HG03025 (cell line): ENCODE measurements around the gene PDPR.
"Not testable (repeated sequence)": the region's sequence is repeated elsewhere in the genome, so short reads cannot be mapped to it uniquely, and the experiment has no call there.

ENCODE experiments used
- ATAC-seq: cut with Tn5 transposase; IDR thresholded peaks from one replicate; pipeline ENCODE4 v1.9.1; 2021; ENCODE audit warnings: mild to moderate bottlenecking, moderate library complexity; ENCODE audit not compliant: unreplicated experiment, low FRiP score

PDPR gene

GRCh38 chr16:70113982-70114826, at the start of gene PDPR:
Gene PDPR (plus strand): TSS chr16:70114332. CDS start chr16:70120493, 6,161 bp downstream.
- peak; percentile 87 for ATAC-seq

- peak; percentile 28 for ATAC-seq
Observed at GRCh38 chr16:70064841-70065370, 49.2 kb upstream of the PDPR start.

GRCh38 chr16:70065376-70065745, 48.8 kb upstream of the PDPR start:
- peak; percentile 16 for ATAC-seq

GRCh38 chr16:70065746-70066658, 48.1 kb upstream of the PDPR start:
- ATAC-seq, result peak; percentile 84

- not testable (repeated sequence) for ATAC-seq
Observed at GRCh38 chr16:70066751-70067150, 47.4 kb upstream of the PDPR start.

GRCh38 chr16:70079081-70079480, 35.1 kb upstream of the PDPR start:
- not testable (repeated sequence) for ATAC-seq

- not testable (repeated sequence) for ATAC-seq
Observed at GRCh38 chr16:70081219-70081618, 32.9 kb upstream of the PDPR start.

- ATAC-seq, result not testable (repeated sequence)
Observed at GRCh38 chr16:70083931-70084330, 30.2 kb upstream of the PDPR start.

GRCh38 chr16:70088160-70088559, 26.0 kb upstream of the PDPR start:
- not testable (repeated sequence) for ATAC-seq

- not testable (repeated sequence) for ATAC-seq
Observed at GRCh38 chr16:70088877-70089276, 25.3 kb upstream of the PDPR start.

- ATAC-seq, result not testable (repeated sequence)
Observed at GRCh38 chr16:70089289-70089688, 24.8 kb upstream of the PDPR start.

- not testable (repeated sequence) for ATAC-seq
Observed at GRCh38 chr16:70091104-70091503, 23.0 kb upstream of the PDPR start.

- not testable (repeated sequence) for ATAC-seq
Observed at GRCh38 chr16:70094096-70094495, 20.0 kb upstream of the PDPR start.

GRCh38 chr16:70109583-70110279, 4.4 kb upstream of the PDPR start:
- not testable (repeated sequence) for ATAC-seq

- not testable (repeated sequence) for ATAC-seq
Observed at GRCh38 chr16:70112162-70112561, 2.0 kb upstream of the PDPR start.

GRCh38 chr16:70113599-70113981, 542 bp upstream of the PDPR start:
- peak; percentile 22 for ATAC-seq

- ATAC-seq, result not testable (repeated sequence)
Observed at GRCh38 chr16:70118354-70118753, 4.2 kb downstream of the PDPR start.

GRCh38 chr16:70118776-70119175, 4.6 kb downstream of the PDPR start:
- ATAC-seq, result not testable (repeated sequence)

- ATAC-seq, result not testable (repeated sequence)
Observed at GRCh38 chr16:70120398-70120797, 6.3 kb downstream of the PDPR start.

GRCh38 chr16:70123822-70124221, 9.7 kb downstream of the PDPR start:
- ATAC-seq, result not testable (repeated sequence)
